Measurements from ENCODE around the gene PPARD. TPM values are rescaled to one million over a fixed set of nuclear protein-coding genes. Genes with fewer than 3 reads are reported as not detected.

The PPARD gene
- total and polyA plus RNA-seq, 11 donors = 10.0 to 23.8 (median 13.8) TPM

DNA sequence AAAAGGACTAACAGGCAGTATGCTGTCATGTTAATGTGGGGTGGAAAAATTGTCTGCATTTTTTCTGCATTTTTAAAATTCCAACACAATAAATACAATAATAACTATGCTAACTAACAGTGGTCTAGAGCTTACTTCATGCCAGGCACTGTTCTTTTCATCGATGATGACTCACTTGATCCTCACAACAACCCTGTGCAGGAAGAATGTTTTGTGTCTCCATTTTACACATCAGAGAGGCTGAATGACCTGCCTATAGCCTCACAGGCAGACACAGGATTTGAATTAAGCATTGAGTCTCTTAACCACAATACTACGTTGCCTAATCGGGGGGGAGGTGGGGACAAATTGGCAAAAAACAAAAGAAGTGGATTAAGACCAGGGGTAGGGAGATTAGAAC is 82.9 kb downstream of the PPARD start:
- H3K4me3 ChIP-seq = no peak overlapping the region
- ATAC-seq = no peak
- peaks cover 0 to 17% (median 0%) of the 10 kb centered on the region in 12 donors for H3K4me1 ChIP-seq
- DNase-seq = no peak
- WGBS, 4 donors = 78 to 93% (median 81%) methylated on average over 3 of the region's 3 CpGs
- intact Hi-C loops (cut with DNase I) = no loop called here
- H3K9me3 ChIP-seq = peaks cover 0 to 23% (median 12%) of the 10 kb centered on the region in 12 donors
- peak overlapping the region in 1 of 12 donors; percentile 37 for H3K27ac ChIP-seq
- no peak for TF ChIP-seq POLR2A (IDR thresholded peaks at IDR 0.05)
- TF ChIP-seq, protein P1, sequence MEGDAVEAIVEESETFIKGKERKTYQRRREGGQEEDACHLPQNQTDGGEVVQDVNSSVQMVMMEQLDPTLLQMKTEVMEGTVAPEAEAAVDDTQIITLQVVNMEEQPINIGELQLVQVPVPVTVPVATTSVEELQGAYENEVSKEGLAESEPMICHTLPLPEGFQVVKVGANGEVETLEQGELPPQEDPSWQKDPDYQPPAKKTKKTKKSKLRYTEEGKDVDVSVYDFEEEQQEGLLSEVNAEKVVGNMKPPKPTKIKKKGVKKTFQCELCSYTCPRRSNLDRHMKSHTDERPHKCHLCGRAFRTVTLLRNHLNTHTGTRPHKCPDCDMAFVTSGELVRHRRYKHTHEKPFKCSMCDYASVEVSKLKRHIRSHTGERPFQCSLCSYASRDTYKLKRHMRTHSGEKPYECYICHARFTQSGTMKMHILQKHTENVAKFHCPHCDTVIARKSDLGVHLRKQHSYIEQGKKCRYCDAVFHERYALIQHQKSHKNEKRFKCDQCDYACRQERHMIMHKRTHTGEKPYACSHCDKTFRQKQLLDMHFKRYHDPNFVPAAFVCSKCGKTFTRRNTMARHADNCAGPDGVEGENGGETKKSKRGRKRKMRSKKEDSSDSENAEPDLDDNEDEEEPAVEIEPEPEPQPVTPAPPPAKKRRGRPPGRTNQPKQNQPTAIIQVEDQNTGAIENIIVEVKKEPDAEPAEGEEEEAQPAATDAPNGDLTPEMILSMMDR (IDR thresholded peaks at IDR 0.05) = no peak
- peaks cover 0 to 59% (median 51%) of the 10 kb centered on the region in 9 donors for H3K36me3 ChIP-seq
- no peaks in the 10 kb centered on the region for H3K27me3 ChIP-seq

DNA sequence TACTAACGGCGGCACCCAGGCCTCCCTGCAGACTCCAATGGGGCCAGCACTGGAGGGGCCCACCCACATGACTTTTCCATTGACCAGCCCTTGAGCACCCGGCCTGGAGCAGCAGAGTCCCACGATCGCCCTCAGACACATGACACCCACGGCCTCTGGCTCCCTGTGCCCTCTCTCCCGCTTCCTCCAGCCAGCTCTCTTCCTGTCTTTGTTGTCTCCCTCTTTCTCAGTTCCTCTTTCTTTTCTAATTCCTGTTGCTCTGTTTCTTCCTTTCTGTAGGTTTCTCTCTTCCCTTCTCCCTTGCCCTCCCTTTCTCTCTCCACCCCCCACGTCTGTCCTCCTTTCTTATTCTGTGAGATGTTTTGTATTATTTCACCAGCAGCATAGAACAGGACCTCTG is 83.7 kb downstream of the PPARD start:
- ATAC-seq = peak in 3 of 4 donors; percentile 46 to 56 (median 50)
- WGBS, 4 donors = 66 to 75% (median 71%) methylated on average over 8 of the region's 8 CpGs
- peaks cover 0 to 57% (median 50%) of the 10 kb centered on the region in 9 donors for H3K36me3 ChIP-seq

DNA sequence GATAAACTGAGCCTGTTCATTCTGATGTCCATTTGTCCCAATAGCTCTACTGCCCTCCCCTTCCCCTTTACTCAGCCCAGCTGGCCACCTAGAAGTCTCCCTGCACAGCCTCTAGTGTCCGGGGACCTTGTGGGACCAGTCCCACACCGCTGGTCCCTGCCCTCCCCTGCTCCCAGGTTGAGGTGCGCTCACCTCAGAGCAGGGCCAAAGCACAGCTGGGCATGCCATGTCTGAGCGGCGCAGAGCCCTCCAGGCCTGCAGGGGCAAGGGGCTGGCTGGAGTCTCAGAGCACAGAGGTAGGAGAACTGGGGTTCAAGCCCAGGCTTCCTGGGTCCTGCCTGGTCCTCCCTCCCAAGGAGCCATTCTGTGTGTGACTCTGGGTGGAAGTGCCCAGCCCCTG is 85.1 kb downstream of the PPARD start:
- ATAC-seq (peak in 2 of 4 donors; percentile 21 to 30), DNase-seq (no peak)
- Histone ChIP-seq H3K4me1 (peaks cover 0 to 17% (median 0%) of the 10 kb centered on the region in 12 donors), H3K4me3 (no peak overlapping the region), H3K36me3 (peaks cover 0 to 44% (median 39%) of the 10 kb centered on the region in 9 donors), H3K9me3 (peaks cover 0 to 24% (median 12%) of the 10 kb centered on the region in 12 donors), H3K27ac (no peak overlapping the region), H3K27me3 (no peaks in the 10 kb centered on the region)
- intact Hi-C loops (cut with DNase I) = no loop called here
- no peak for TF ChIP-seq POLR2A (IDR thresholded peaks at IDR 0.05)
- TF ChIP-seq, protein P1 (IDR thresholded peaks at IDR 0.05) = no peak
- WGBS, 4 donors = 94 to 96% (median 95%) methylated on average over 2 to 5 of the region's 5 CpGs

More for the DNA sequence above, 83.7 kb downstream of the PPARD start:
- Histone ChIP-seq H3K4me3 (no peak overlapping the region), H3K27me3 (no peaks in the 10 kb centered on the region), H3K27ac (peak overlapping the region in 1 of 12 donors; percentile 37), H3K4me1 (peaks cover 0 to 17% (median 0%) of the 10 kb centered on the region in 12 donors), H3K9me3 (peaks cover 0 to 24% (median 12%) of the 10 kb centered on the region in 12 donors)
- no peak for DNase-seq
- TF ChIP-seq, protein P1 (IDR thresholded peaks at IDR 0.05) = no peak
- TF ChIP-seq POLR2A (IDR thresholded peaks at IDR 0.05) = no peak
- intact Hi-C loops (cut with DNase I) = no loop called here

DNA sequence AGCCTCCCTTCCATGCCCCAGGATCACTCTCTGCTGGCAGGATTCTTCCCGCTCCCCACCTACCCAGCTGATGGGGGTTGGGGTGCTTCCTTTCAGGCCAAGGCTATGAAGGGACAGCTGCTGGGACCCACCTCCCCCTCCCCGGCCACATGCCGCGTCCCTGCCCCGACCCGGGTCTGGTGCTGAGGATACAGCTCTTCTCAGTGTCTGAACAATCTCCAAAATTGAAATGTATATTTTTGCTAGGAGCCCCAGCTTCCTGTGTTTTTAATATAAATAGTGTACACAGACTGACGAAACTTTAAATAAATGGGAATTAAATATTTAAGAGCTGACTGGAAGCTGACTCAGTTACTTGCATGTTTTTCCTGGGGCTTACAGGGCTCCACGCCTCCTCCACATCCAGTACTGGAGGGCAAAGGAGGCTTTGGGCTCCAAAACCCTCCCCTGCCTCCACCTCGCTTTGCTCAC is 85.5 kb downstream of the PPARD start:
- DNase-seq (no peak), ATAC-seq (no peak)
- H3K27me3 ChIP-seq = no peaks in the 10 kb centered on the region
- intact Hi-C loops (cut with DNase I) = no loop called here
- H3K4me1 ChIP-seq = peaks cover 0 to 17% (median 0%) of the 10 kb centered on the region in 12 donors
- H3K9me3 ChIP-seq = peaks cover 0 to 24% (median 12%) of the 10 kb centered on the region in 12 donors
- no peak overlapping the region for H3K4me3 ChIP-seq
- TF ChIP-seq POLR2A (IDR thresholded peaks at IDR 0.05) = no peak
- TF ChIP-seq, protein P1 (IDR thresholded peaks at IDR 0.05) = no peak
- H3K27ac ChIP-seq = no peak overlapping the region
- 83 to 89% (median 86%) methylated on average over 8 to 9 of the region's 9 CpGs for WGBS, 4 donors
- H3K36me3 ChIP-seq = peaks cover 0 to 40% (median 35%) of the 10 kb centered on the region in 9 donors
